ENCODE measurements around the gene HMCN2.

DNA sequence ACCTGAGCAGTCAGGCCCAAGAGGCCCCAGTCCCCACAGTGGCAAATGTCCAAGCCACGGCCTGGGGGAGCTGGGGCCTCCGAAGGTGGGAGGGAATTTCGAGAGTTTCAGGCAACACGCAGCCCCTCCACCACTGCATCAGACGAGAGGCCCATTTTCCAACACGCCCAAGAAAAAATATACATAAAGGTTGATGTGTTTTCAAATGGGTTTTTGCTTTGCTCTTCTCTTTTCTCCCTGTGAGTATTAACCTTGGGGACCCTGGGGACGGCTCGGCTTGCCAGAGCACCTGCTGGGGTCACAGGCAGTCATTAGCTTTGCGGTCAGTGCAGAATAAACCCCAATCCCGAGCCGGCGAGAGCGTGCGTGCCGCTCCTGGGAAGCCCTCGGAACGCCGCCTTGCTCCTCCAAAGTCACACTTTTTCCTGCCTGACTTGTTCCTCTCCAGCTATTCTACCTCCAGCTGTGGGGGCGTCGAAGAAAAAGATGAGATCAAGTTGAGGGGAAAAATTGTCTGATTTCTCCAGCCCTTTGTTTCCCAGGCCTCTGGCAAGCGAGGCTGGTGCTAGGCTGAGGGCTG lies 210.7 kb downstream of the HMCN2 start:
- TF ChIP-seq EZH2 (IDR thresholded peaks at IDR 0.05) (no peak), POLR2AphosphoS5 (IDR thresholded peaks at IDR 0.05; ENCODE audit: borderline replicate concordance, low read depth, low read length) (no peak)
